Measurements from ENCODE around the gene UBE2R2. TPM values are rescaled to one million over a fixed set of nuclear protein-coding genes. Genes with fewer than 3 reads are reported as not detected.
"Not testable (repeated sequence)": the region's sequence is repeated elsewhere in the genome, so short reads cannot be mapped to it uniquely, and the experiment has no call there.

Gene UBE2R2
- total and polyA plus RNA-seq, 2 donors (not counting 3 experiments of a cell fraction or from before 2014, with no cell fraction given) = 23.9 to 54.3 TPM

DNA sequence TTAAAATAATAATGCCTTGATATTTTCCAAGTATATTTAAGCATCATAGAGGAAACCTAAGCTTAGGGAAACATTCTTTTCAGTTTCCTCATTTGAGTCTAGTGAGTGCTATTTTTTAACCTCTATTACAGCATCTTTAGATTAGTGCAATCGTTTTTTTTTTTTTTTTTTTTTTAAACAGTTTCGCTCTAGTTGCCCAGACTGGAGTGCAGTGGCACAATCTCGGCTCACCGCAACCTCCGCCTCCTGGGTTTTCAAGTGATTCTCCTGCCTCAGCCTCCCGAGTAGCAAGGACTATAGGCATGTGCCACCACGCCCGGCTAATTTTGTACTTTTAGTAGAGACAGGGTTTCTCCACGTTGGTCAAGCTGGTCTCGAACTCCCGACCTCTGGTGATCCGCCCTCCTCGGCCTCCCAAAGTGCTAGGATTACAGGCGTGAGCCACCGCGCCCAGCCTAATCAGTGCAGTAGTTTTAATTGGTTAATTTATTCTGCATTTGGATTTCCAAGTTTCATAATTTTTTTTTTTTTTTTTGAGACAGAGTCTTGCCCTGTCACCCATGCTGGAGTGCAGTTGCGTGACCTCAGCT is 12.8 kb downstream of the UBE2R2 start:
- H3K4me2 ChIP-seq (ENCODE audit: insufficient read depth, low read length); H3K27ac ChIP-seq (ENCODE audit: insufficient read depth, low read depth, low read length); dilution Hi-C loops (cut with MboI; ENCODE audit: extremely low pct_ligation_motif_present, low sequenced_read_pairs); H3K9me3 ChIP-seq (replicated peaks; ENCODE audit: control insufficient read depth, insufficient read depth, low read length); H3K36me3 ChIP-seq (ENCODE audit: control insufficient read depth in 2 of 2, extremely low read depth in 1 of 2, insufficient read depth in 2 of 2, low read length in 2 of 2); BruUV-seq (replicated peaks); H4K20me1 ChIP-seq (replicated peaks; ENCODE audit: control insufficient read depth, extremely low read depth, insufficient read depth, low read length); H2AFZ ChIP-seq (ENCODE audit: low read depth, low read length); H3K27me3 ChIP-seq (ENCODE audit: control insufficient read depth in 2 of 2, insufficient read depth in 2 of 2, low read length in 2 of 2); H3K9me1 ChIP-seq (replicated peaks; ENCODE audit: control insufficient read depth, extremely low read depth, insufficient read depth, low read length); FAIRE-seq; H3K4me1 ChIP-seq (ENCODE audit: control insufficient read depth, extremely low read depth, insufficient read depth, low read length); H3K4me3 ChIP-seq (replicated peaks in 1 of 3; ENCODE audit: insufficient read depth in 1 of 3, low read depth in 1 of 3, low read length in 3 of 3); DNase-seq (ENCODE audit: low read depth, low spot score); H3K9ac ChIP-seq (replicated peaks; ENCODE audit: extremely low read depth, insufficient read depth, low read length): not testable (repeated sequence)
- peaks cover 96% of the 10 kb centered on the region for H3K79me2 ChIP-seq (ENCODE audit: control insufficient read depth, insufficient read depth, low read length)
- intact Hi-C loops (cut with micrococcal nuclease) = loop anchor here (5.0 kb wide), 1 partner anchor 243 kb away; no protein-coding TSS in a partner anchor
- ChIA-PET CTCF (interaction anchor here (0.9 to 1.5 kb wide), 2 partner anchors 9 to 12 kb away, joined by 3 to 4 read pairs; no protein-coding TSS in a partner anchor), POLR2A (interaction anchor here (0.7 kb wide), 1 partner anchor 238 kb away, joined by 10 read pairs; no protein-coding TSS in a partner anchor)

GRCh38 chr9:33835625-33836260 is 18.8 kb downstream of the UBE2R2 start:
- no peak for FAIRE-seq
- intact Hi-C loops (cut with micrococcal nuclease) (no loop called here), dilution Hi-C loops (cut with MboI; ENCODE audit: extremely low pct_ligation_motif_present, low sequenced_read_pairs) (no loop called here)
- H3K4me3 ChIP-seq (replicated peaks in 1 of 3; ENCODE audit: insufficient read depth in 1 of 3, low read depth in 1 of 3, low read length in 3 of 3) = no peak overlapping the region
- H3K4me1 ChIP-seq (ENCODE audit: control insufficient read depth, extremely low read depth, insufficient read depth, low read length) = peaks cover 3% of the 10 kb centered on the region
- ChIA-PET POLR2A (no interaction called here), CTCF (interaction anchor here (0.9 kb wide), 1 partner anchor 22 kb away, joined by 3 read pairs; no protein-coding TSS in a partner anchor)
- peaks cover 96% of the 10 kb centered on the region for H3K79me2 ChIP-seq (ENCODE audit: control insufficient read depth, insufficient read depth, low read length)
- no peak overlapping the region for H3K4me2 ChIP-seq (ENCODE audit: insufficient read depth, low read length)
- no peak for TF ChIP-seq CTCF (IDR thresholded peaks at IDR 0.05; ENCODE audit: extremely low read depth in 1 of 2, insufficient read depth in 1 of 2, low read depth in 1 of 2, low read length in 2 of 2)
- TF ChIP-seq FOS (IDR thresholded peaks at IDR 0.05; ENCODE audit: borderline replicate concordance, insufficient read depth, low read length) = no peak
- no peak for TF ChIP-seq JUN (IDR thresholded peaks at IDR 0.05; ENCODE audit: borderline replicate concordance, insufficient read depth, insufficient read length, low read depth)
- TF ChIP-seq EZH2 (IDR thresholded peaks at IDR 0.05; ENCODE audit: borderline replicate concordance, low read depth, low read length, severe bottlenecking) = no peak
- TF ChIP-seq, protein P1, sequence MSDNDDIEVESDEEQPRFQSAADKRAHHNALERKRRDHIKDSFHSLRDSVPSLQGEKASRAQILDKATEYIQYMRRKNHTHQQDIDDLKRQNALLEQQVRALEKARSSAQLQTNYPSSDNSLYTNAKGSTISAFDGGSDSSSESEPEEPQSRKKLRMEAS (IDR thresholded peaks at IDR 0.05; ENCODE audit: insufficient read depth, insufficient read length) = no peak
- no peak for TF ChIP-seq POLR2AphosphoS5 (IDR thresholded peaks at IDR 0.05; ENCODE audit: insufficient read depth, low read depth, low read length)
- no peak for TF ChIP-seq POLR2A (IDR thresholded peaks at IDR 0.05; ENCODE audit: low read depth, low read length)
- no peak for TF ChIP-seq GATA2 (IDR thresholded peaks at IDR 0.05; ENCODE audit: insufficient read depth, insufficient read length, low read depth, low read length)
- TF ChIP-seq MYC (IDR thresholded peaks at IDR 0.05; ENCODE audit: low read depth, low read length) = no peak
- H3K27ac ChIP-seq (ENCODE audit: insufficient read depth, low read depth, low read length) = no peak overlapping the region
- H3K9ac ChIP-seq (replicated peaks; ENCODE audit: extremely low read depth, insufficient read depth, low read length) = no peak overlapping the region
- no peaks in the 10 kb centered on the region for H3K9me3 ChIP-seq (replicated peaks; ENCODE audit: control insufficient read depth, insufficient read depth, low read length)
- no peaks in the 10 kb centered on the region for H3K36me3 ChIP-seq (ENCODE audit: control insufficient read depth in 2 of 2, extremely low read depth in 1 of 2, insufficient read depth in 2 of 2, low read length in 2 of 2)
- no peaks in the 10 kb centered on the region for H3K27me3 ChIP-seq (ENCODE audit: control insufficient read depth in 2 of 2, insufficient read depth in 2 of 2, low read length in 2 of 2)
- H3K9me1 ChIP-seq (replicated peaks; ENCODE audit: control insufficient read depth, extremely low read depth, insufficient read depth, low read length) = no peaks in the 10 kb centered on the region
- peaks cover 5% of the 10 kb centered on the region for H4K20me1 ChIP-seq (replicated peaks; ENCODE audit: control insufficient read depth, extremely low read depth, insufficient read depth, low read length)
- H2AFZ ChIP-seq (ENCODE audit: low read depth, low read length) = no peak overlapping the region
- no peak for DNase-seq (ENCODE audit: low read depth, low spot score)
- no TSS peak for BruUV-seq (replicated peaks)
